Chondrocyte (in vitro differentiated cells): Measurements from ENCODE around the gene IL3. TPM values are rescaled to one million over a fixed set of nuclear protein-coding genes. Genes with fewer than 3 reads are reported as not detected.

Experiments
- DNase-seq: peaks from one replicate; pipeline ENCODE4 v3.0.0; 2021; ENCODE audit warnings: mixed read lengths, low spot score
- H3K27ac Mint-ChIP-seq: one replicate; pipeline ENCODE4 v1.8.0; 2021; ENCODE audit warnings: mild to moderate bottlenecking, moderate library complexity, mixed read lengths; ENCODE audit not compliant: unreplicated experiment
- H3K27me3 Mint-ChIP-seq: 2 replicates; pipeline ENCODE4 v1.8.0; 2021; ENCODE audit warnings: low read depth, mixed read lengths
- H3K36me3 Mint-ChIP-seq: 2 replicates; pipeline ENCODE4 v1.8.0; 2021; ENCODE audit warnings: low read depth, mixed read lengths
- H3K4me1 Mint-ChIP-seq: 2 replicates; pipeline ENCODE4 v1.8.0; 2021; ENCODE audit warnings: low read depth, mild to moderate bottlenecking, mixed read lengths
- H3K4me3 Mint-ChIP-seq: one replicate; pipeline ENCODE4 v1.8.0; 2021; ENCODE audit warnings: mild to moderate bottlenecking, moderate library complexity, mixed read lengths; ENCODE audit not compliant: unreplicated experiment
- H3K9me3 Mint-ChIP-seq: 2 replicates; pipeline ENCODE4 v1.8.0; 2021; ENCODE audit warnings: low read depth, mixed read lengths
- total RNA-seq: library from RNA; stranded (reverse); gene quantifications from 3 replicates; pipeline ENCODE4 v1.2.1, GENCODE V29; 2021
- TF ChIP-seq, protein P1 (sequence below): fragments of 200-600 bp; sonication (generic); IDR thresholded peaks from 2 replicates; pipeline ENCODE4 v1.5.0; 2021; ENCODE audit warnings: antibody characterized with exemption, mild to moderate bottlenecking, moderate library complexity

Gene IL3
- total RNA-seq, 1 donor from 2014 or later = not detected

DNA sequence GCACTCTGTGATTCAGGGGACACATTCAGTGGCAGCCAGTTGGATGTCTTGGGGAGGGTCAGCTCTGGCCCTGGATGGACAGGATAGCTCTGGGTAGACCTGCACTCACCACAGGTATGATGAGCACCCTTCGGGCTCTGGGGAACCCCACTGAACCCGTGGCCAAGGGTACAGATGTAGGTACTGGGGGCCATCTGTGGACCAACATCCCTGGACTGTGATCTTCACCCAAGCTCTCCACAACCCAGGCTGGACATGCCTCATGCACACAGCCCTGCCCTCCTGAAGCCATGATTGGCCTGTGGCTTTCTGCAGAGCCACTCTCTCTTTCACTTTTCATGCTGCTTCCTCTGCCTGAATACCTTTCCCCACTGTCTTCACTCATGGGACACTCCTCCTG lies 33.4 kb upstream of the IL3 start:
- Mint-ChIP-seq H3K27me3 (peaks cover 42% of the 10 kb centered on the region), H3K4me3 (no peak overlapping the region), H3K4me1 (no peaks in the 10 kb centered on the region), H3K36me3 (no peaks in the 10 kb centered on the region), H3K27ac (no peak overlapping the region), H3K9me3 (no peaks in the 10 kb centered on the region)
- DNase-seq = no peak
- TF ChIP-seq, protein P1, sequence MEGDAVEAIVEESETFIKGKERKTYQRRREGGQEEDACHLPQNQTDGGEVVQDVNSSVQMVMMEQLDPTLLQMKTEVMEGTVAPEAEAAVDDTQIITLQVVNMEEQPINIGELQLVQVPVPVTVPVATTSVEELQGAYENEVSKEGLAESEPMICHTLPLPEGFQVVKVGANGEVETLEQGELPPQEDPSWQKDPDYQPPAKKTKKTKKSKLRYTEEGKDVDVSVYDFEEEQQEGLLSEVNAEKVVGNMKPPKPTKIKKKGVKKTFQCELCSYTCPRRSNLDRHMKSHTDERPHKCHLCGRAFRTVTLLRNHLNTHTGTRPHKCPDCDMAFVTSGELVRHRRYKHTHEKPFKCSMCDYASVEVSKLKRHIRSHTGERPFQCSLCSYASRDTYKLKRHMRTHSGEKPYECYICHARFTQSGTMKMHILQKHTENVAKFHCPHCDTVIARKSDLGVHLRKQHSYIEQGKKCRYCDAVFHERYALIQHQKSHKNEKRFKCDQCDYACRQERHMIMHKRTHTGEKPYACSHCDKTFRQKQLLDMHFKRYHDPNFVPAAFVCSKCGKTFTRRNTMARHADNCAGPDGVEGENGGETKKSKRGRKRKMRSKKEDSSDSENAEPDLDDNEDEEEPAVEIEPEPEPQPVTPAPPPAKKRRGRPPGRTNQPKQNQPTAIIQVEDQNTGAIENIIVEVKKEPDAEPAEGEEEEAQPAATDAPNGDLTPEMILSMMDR = no peak

DNA sequence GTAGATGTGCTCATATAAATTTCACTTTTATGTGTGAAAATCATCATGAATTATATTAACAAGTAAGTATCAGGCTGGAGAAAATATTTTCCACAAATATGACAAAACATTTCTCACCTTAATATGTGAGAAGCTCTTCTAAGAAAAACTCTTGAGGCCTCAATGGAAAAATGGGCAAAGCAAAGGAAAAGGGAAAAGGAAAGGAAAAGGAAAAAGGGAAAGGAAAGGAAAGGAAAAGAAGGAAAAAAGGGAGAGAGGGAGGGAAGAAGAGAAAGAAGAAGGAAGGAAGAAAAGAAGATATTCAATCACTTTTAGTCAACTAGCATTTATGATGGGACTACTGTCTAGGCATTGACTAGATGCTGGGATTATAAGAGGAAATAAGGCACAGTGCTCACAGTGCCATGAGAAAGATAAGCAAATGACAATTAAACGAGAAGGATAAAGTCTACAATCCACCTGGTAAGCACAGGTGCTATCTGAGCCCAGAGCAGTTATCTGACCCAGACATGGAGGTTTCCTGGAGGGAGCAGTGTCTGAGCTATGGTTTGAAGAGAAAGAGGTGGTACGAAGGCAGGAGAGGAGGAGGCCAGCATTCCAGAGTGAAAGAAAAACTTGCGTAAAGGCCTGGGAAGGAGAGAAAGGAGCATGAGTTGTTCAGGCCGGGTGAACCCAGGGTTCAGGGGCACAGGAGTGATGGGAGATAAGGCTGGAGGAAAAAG lies 30.7 kb upstream of the IL3 start:
- no peak overlapping the region for H3K4me3 Mint-ChIP-seq

DNA sequence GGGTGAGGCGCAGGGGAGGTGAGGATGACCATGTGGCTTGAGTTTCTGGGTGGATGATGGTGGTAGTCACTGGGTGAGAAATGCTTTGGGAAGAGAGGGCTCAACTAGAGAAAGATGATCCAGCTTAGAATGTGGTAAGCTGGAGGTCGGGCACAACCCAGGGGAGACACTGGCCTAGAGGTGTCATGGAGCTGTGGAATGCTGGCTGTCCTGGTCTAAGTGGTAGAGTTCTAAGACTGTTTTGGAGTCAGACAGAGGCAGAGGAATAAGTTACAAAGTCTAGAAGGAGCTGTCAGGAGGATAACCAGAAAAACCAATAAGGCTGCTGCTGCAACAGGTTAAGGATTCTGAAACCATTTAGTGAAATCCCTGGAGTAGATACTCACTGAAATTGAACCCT lies 29.8 kb upstream of the IL3 start:
- TF ChIP-seq, protein P1 = no peak
- no peak overlapping the region for H3K4me3 Mint-ChIP-seq
- no peaks in the 10 kb centered on the region for H3K36me3 Mint-ChIP-seq
- peaks cover 48% of the 10 kb centered on the region for H3K27me3 Mint-ChIP-seq
- H3K4me1 Mint-ChIP-seq = no peaks in the 10 kb centered on the region
- peaks cover 13% of the 10 kb centered on the region for H3K9me3 Mint-ChIP-seq
- no peak overlapping the region for H3K27ac Mint-ChIP-seq
- no peak for DNase-seq

More for the DNA sequence above, 30.7 kb upstream of the IL3 start:
- Mint-ChIP-seq H3K4me1 (no peaks in the 10 kb centered on the region), H3K36me3 (no peaks in the 10 kb centered on the region), H3K27me3 (peaks cover 45% of the 10 kb centered on the region), H3K27ac (no peak overlapping the region), H3K9me3 (peaks cover 13% of the 10 kb centered on the region)
- TF ChIP-seq, protein P1 = no peak
- DNase-seq = no peak

DNA sequence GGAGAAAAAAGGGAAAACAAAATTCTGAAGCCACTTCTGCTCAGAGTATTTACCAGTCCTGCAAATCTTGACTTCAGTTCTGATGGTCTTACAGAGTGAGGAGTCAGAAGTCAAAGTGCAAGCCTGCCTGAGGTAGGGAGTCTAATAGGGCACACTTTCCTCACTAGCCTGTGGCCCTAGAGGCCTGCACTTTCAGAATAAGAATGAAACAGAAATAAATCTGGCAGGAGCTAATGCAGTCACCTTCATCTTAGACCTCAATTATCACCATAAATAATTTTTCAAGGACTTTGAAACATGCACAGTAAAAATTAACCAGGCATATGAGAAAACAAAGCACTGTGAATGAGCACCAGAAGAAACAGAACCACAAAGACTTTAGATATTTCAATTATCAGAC lies 28.3 kb upstream of the IL3 start:
- DNase-seq = no peak
- Mint-ChIP-seq H3K9me3 (peaks cover 15% of the 10 kb centered on the region), H3K36me3 (no peaks in the 10 kb centered on the region), H3K4me1 (no peaks in the 10 kb centered on the region), H3K4me3 (no peak overlapping the region), H3K27ac (no peak overlapping the region), H3K27me3 (peaks cover 53% of the 10 kb centered on the region)
- TF ChIP-seq, protein P1 = no peak

DNA sequence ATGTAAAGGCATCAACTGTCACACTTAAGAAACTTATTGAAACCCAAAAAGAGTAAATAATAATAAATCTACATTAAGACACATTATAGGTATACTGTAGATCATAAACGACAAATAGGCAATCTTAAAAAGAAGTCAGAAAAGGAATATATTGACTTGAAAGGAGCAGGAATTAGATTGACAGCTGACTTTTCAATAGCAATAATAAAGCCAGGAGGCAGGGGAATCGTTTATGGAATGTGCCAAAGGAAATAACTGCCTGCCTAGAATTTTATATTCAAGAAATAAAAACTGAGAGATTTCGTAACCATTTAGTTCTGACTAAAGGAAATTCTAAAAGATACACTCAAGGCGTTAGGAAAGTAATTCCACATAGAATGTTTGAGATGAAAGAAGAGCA lies 27.3 kb upstream of the IL3 start:
- H3K36me3 Mint-ChIP-seq = no peaks in the 10 kb centered on the region
- H3K4me1 Mint-ChIP-seq = no peaks in the 10 kb centered on the region
- H3K27ac Mint-ChIP-seq = no peak overlapping the region
- H3K9me3 Mint-ChIP-seq = peaks cover 22% of the 10 kb centered on the region
- DNase-seq = no peak
- no peak overlapping the region for H3K4me3 Mint-ChIP-seq
- TF ChIP-seq, protein P1 = no peak
- H3K27me3 Mint-ChIP-seq = peaks cover 57% of the 10 kb centered on the region
